Activated CD8-positive, alpha-beta T cell treated with anti-CD3 and anti-CD28 coated beads for 36 hours (primary cell): Measurements from ENCODE around the gene TNPO1. TPM values are rescaled to one million over a fixed set of nuclear protein-coding genes. Genes with fewer than 3 reads are reported as not detected.

ENCODE experiments used
- ATAC-seq: fragments of 200-7000 bp; cut with Tn5 transposase; one replicate; pipeline ENCODE4 v1.10.0; 2021; ENCODE audit warnings: mild to moderate bottlenecking, moderate library complexity
- CTCF ChIA-PET: fragments of 350-600 bp; sonication (Branson Sonifier 250); formaldehyde crosslinking; loops from one replicate; lab custom pipeline; 2021; ENCODE audit warnings: antibody characterized with exemption; lab: Charles Lee
- POLR2A ChIA-PET: fragments of 350-600 bp; sonication (Branson Sonifier 250); formaldehyde crosslinking; loops from one replicate; lab custom pipeline; 2021; ENCODE audit warnings: antibody characterized with exemption; lab: Charles Lee
- DNase-seq: peaks from one replicate; pipeline ENCODE4 v3.0.0-alpha.2; 2020
- H3K27ac Mint-ChIP-seq: one replicate; pipeline ENCODE4 v1.8.0; 2021; ENCODE audit warnings: mild to moderate bottlenecking, mixed read lengths
- H3K27me3 Mint-ChIP-seq: one replicate; pipeline ENCODE4 v1.8.0; 2021; ENCODE audit warnings: mixed read lengths
- H3K36me3 Mint-ChIP-seq: one replicate; pipeline ENCODE4 v1.8.0; 2021; ENCODE audit warnings: low read depth, mixed read lengths
- H3K4me1 Mint-ChIP-seq: one replicate; pipeline ENCODE4 v1.8.0; 2021; ENCODE audit warnings: low read depth, mixed read lengths
- H3K4me3 Mint-ChIP-seq: one replicate; pipeline ENCODE4 v1.8.0; 2021; ENCODE audit warnings: mild to moderate bottlenecking, moderate library complexity, mixed read lengths
- H3K9me3 Mint-ChIP-seq: one replicate; pipeline ENCODE4 v1.8.0; 2021; ENCODE audit warnings: mixed read lengths
- CTCF ChIP-seq: fragments of 200-600 bp; IDR thresholded peaks from one replicate; pipeline ENCODE4 v1.8.0; 2022; ENCODE audit warnings: antibody characterized with exemption, mild to moderate bottlenecking
- intact Hi-C: fragments of 100-400 bp; cut with micrococcal nuclease; formaldehyde crosslinking; loops from one replicate; pipeline ENCODE4 v1.10.0; 2022
- total RNA-seq, 2 experiments: library from RNA; stranded (reverse); gene quantifications; one replicate each; pipeline ENCODE4 v1.2.3, GENCODE V29; 2021

TNPO1 gene
- total RNA-seq, 2 experiments from 2014 or later, result 97.8 to 116 TPM

- Mint-ChIP-seq H3K4me1 (no peaks in the 10 kb centered on the region), H3K27ac (no peak overlapping the region), H3K27me3 (peaks cover 17% of the 10 kb centered on the region), H3K4me3 (no peak overlapping the region), H3K36me3 (no peaks in the 10 kb centered on the region), H3K9me3 (no peaks in the 10 kb centered on the region)
- ATAC-seq (no peak), DNase-seq (no peak)
- intact Hi-C loops, result no loop called here
- CTCF ChIA-PET, result no interaction called here
- POLR2A ChIA-PET, result interaction anchor here (0.9 kb wide), 1 partner anchor 37 kb away, joined by 3 read pairs; no protein-coding TSS in a partner anchor
- no peak for TF ChIP-seq CTCF
Measured at GRCh38 chr5:72811849-72812248, 4.6 kb upstream of the TNPO1 start.

GRCh38 chr5:72812488-72812887 lies 4.0 kb upstream of the TNPO1 start:
- H3K4me3 Mint-ChIP-seq, result no peak overlapping the region
- ChIA-PET POLR2A (interaction anchor here (0.9 kb wide), 1 partner anchor 37 kb away, joined by 3 read pairs; no protein-coding TSS in a partner anchor), CTCF (no interaction called here)
- no peaks in the 10 kb centered on the region for H3K36me3 Mint-ChIP-seq
- DNase-seq, result no peak
- peaks cover 17% of the 10 kb centered on the region for H3K27me3 Mint-ChIP-seq
- TF ChIP-seq CTCF, result no peak
- peaks cover 2% of the 10 kb centered on the region for H3K4me1 Mint-ChIP-seq
- H3K9me3 Mint-ChIP-seq, result no peaks in the 10 kb centered on the region
- ATAC-seq, result no peak
- intact Hi-C loops, result no loop called here
- no peak overlapping the region for H3K27ac Mint-ChIP-seq

- POLR2A ChIA-PET, result interaction anchor here (1.0 kb wide), 1 partner anchor 35 kb away, joined by 3 read pairs; no protein-coding TSS in a partner anchor
- intact Hi-C loops, result no loop called here
- no peak for TF ChIP-seq CTCF
- Mint-ChIP-seq H3K27me3 (peaks cover 16% of the 10 kb centered on the region), H3K27ac (no peak overlapping the region), H3K4me1 (peaks cover 15% of the 10 kb centered on the region), H3K4me3 (no peak overlapping the region), H3K9me3 (no peaks in the 10 kb centered on the region), H3K36me3 (no peaks in the 10 kb centered on the region)
- DNase-seq (no peak), ATAC-seq (no peak)
- CTCF ChIA-PET, result interaction anchor here (1.5 kb wide), 1 partner anchor 203 kb away, joined by 5 read pairs; no protein-coding TSS in a partner anchor
Measured at GRCh38 chr5:72814104-72814503, 2.4 kb upstream of the TNPO1 start.

GRCh38 chr5:72814864-72815263 lies 1.6 kb upstream of the TNPO1 start:
- intact Hi-C loops, result no loop called here
- Mint-ChIP-seq H3K27ac (no peak overlapping the region), H3K27me3 (peaks cover 13% of the 10 kb centered on the region), H3K9me3 (no peaks in the 10 kb centered on the region), H3K4me3 (no peak overlapping the region), H3K36me3 (no peaks in the 10 kb centered on the region), H3K4me1 (peaks cover 18% of the 10 kb centered on the region)
- POLR2A ChIA-PET, result interaction anchor here (1.0 kb wide), 1 partner anchor 34 kb away, joined by 3 read pairs; no protein-coding TSS in a partner anchor
- DNase-seq (no peak), ATAC-seq (no peak)
- TF ChIP-seq CTCF, result no peak
- CTCF ChIA-PET, result interaction anchor here (1.5 kb wide), 1 partner anchor 204 kb away, joined by 5 read pairs; no protein-coding TSS in a partner anchor

GRCh38 chr5:72815580-72816283 lies 729 bp upstream of the TNPO1 start:
- Mint-ChIP-seq H3K27ac (peak overlapping the region; percentile 75), H3K4me1 (peaks cover 18% of the 10 kb centered on the region), H3K27me3 (peaks cover 13% of the 10 kb centered on the region), H3K9me3 (no peaks in the 10 kb centered on the region), H3K4me3 (peak overlapping the region; percentile 80), H3K36me3 (no peaks in the 10 kb centered on the region)
- POLR2A ChIA-PET, result interaction anchor here (1.7 to 3.0 kb wide), 2 partner anchors 33 to 45 kb away, joined by 10 to 23 read pairs; no protein-coding TSS in a partner anchor
- no peak for TF ChIP-seq CTCF
- intact Hi-C loops, result no loop called here
- DNase-seq, result no peak
- peak; percentile 19 for ATAC-seq
- CTCF ChIA-PET, result no interaction called here
